Subcutaneous adipose tissue (tissue), 4 donors: ENCODE measurements around the gene LBX2. TPM values are rescaled to one million over a fixed set of nuclear protein-coding genes. Genes with fewer than 3 reads are reported as not detected.

ENCODE experiments used
- CTCF ChIP-seq: fragments of 450-650 bp; IDR thresholded peaks from one replicate; pipeline ENCODE4 v1.5.1; 2016; ENCODE audit warnings: low read depth, mild to moderate bottlenecking, control low read depth, antibody characterized with exemption, moderate library complexity
- total RNA-seq, 4 donors: library from RNA; depleted of rRNA; stranded (reverse); fragments of >200 nt; gene quantifications; one replicate each; pipeline ENCODE4 v1.1.0, GENCODE V29; 2016

Gene LBX2
- total RNA-seq, 4 donors from 2014 or later = 2.9 to 4.4 (median 4.1) TPM; not detected in 1

GRCh38 chr2:74495440-74495839 is 4.0 kb downstream of the LBX2 start:
- no peak for TF ChIP-seq CTCF

- no peak for TF ChIP-seq CTCF
Observed at GRCh38 chr2:74493546-74493945, 5.9 kb downstream of the LBX2 start.

DNA sequence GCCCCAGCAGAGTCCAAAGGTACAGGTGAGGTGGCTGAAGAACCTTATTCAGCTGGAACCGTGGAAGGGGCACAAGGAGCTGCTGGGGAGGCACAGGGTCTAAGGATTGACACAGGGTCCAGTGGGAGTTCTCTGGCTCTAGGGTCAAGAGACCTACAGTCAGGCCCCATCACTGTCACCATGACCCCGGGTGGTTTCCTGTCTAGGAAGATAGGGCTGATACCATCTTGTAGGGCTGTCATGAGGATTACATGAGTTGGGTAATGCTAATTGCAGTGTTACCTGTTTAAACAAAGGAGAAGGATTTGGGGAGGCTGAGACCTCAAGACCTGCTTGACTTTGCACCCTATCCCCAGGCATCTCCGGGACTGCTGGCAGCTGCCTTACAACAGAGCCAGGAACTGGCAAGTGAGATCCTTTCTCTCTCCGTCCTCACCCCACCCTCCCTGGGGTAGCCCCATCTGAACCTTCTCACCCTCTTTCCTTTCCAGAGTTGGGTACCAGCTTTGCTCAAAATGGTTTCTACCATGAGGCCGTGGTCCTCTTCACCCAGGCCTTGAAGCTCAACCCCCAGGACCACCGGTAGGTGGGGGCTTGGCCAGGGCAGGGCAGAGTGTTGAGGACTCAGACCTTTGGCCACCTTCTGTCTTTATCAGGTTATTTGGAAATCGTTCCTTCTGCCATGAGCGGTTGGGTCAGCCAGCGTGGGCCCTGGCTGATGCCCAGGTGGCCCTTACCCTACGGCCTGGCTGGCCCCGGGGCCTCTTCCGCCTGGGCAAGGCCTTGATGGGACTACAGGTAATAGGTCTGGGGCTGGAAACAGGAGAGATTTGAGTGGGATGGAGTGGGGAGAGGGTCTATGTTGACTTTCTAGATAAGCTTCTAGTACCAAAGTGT is 7.5 kb downstream of the LBX2 start:
- no peak for TF ChIP-seq CTCF

DNA sequence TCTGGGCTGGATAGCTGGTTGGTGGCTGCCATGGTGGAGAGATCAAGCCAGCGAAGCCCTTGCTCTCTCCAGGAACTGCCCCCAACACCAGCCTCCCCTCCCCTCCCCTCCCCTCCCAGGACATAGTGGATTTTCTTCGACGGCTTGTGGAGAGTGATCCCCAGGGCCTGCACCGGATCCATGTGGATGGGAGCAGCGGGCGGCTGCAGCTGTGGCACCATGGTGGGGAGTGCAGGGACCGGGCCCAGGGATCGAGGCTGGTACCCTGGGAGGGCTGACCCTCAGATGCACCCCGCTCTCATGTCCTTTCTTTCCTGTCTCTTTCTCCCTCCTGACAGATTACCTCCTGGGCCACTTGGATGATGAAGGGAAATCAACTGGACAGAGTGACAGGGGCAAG is 9.5 kb downstream of the LBX2 start:
- TF ChIP-seq CTCF = no peak

- TF ChIP-seq CTCF = no peak
Observed at GRCh38 chr2:74488643-74489481, 10.5 kb downstream of the LBX2 start.

DNA sequence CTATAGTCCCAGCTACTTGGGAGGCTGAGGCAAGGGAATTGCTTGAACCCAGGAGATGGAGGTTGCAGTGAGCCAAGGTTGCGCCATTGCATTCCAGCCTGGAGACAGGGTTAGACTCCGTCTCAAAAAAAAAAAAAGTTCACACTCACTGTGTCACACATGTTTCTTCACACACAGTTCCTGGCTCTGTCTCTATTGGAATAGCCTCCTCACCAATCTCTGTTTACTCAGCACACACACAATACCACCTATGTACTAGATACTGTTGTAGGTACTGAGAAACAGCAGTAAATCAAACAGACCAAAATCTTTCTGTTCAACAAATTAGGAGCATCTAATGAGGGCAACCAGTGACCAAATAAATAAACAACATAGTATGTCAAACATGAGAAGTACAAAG is 13.3 kb downstream of the LBX2 start:
- TF ChIP-seq CTCF = no peak
